HG03108 (cell line): Measurements from ENCODE around the gene RAD23B.
"Not testable (repeated sequence)": the region's sequence is repeated elsewhere in the genome, so short reads cannot be mapped to it uniquely, and the experiment has no call there.

Experiments
- ATAC-seq: cut with Tn5 transposase; IDR thresholded peaks from one replicate; pipeline ENCODE4 v1.9.1; 2021; ENCODE audit warnings: moderate library complexity; ENCODE audit not compliant: unreplicated experiment

RAD23B gene

GRCh38 chr9:107290619-107291018 lies 7.5 kb downstream of the RAD23B start:
- no peak for ATAC-seq

GRCh38 chr9:107292821-107293542 lies 9.9 kb downstream of the RAD23B start:
- ATAC-seq = no peak

DNA sequence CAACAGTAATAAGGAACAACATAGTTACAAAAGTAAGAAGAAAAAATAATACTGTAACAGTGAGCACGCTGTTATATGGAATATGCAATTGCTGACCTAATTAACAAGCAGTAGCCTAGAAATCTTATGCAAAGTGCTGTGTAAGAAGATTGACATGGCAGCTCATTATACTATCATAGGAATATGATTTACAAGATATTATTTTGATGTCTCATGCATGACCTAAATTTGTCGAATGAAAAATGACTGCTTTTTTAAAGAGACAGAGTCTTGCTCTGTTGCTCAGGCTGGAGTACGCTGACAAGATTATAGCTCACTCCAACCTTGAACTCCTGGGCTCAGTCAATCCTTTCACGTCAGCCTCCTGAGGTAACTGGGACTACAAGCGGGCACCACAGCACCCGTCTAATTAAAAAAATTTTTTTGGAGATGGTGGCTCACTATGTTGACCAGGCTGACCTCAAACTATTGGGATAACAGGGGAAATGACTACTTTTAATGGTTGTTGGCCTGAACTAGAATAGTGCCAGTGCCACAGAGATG lies 10.5 kb downstream of the RAD23B start:
- ATAC-seq = no peak

DNA sequence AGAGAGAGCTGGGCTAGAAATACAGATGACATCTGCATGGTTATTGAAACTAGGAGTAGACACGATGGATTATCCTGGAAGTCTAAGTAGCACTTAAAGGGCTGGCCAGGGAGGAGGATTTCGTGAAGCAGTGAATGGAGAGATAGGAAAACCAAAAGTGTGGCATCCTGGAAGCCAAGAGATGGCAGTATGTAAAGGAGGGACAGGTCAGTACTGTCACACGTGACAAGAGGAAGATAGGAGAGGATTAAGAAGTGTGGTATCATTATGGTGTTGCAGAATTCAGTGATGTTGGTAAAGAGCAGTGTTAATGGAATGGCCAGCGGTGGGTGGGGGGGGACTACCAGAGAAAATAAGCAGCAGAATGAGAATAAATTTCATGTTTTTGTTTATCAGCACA lies 11.7 kb downstream of the RAD23B start:
- no peak for ATAC-seq

DNA sequence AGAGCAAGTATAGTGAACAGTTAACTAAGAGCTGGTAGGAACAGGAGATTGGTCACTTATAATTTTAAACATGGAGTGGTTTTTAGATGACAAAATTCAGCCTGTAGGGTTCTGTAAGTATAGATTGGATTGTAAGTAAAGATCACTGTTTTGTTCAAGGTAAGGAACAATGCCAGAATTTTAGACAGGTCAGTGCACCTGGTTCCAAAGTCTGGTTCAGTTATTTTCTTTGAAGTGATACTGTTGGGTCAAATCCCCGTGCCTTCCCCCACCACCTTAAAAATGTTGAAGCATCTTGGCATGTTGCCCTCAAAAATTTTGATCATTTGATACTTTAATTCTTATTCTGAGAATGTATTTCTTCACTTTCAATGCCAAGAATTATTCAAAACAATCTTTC lies 12.9 kb downstream of the RAD23B start:
- no peak for ATAC-seq

GRCh38 chr9:107296592-107296991 lies 13.5 kb downstream of the RAD23B start:
- ATAC-seq = not testable (repeated sequence)

GRCh38 chr9:107299437-107299836 lies 16.4 kb downstream of the RAD23B start:
- no peak for ATAC-seq

DNA sequence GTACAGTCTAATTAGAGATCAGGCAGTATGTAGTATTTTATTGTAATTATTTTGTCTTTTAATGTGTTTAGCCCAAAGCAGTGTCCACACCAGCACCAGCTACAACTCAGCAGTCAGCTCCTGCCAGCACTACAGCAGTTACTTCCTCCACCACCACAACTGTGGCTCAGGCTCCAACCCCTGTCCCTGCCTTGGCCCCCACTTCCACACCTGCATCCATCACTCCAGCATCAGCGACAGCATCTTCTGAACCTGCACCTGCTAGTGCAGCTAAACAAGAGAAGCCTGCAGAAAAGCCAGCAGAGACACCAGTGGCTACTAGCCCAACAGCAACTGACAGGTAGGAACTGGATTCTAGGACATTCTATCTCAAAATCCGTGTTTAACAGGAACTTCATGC lies 23.2 kb downstream of the RAD23B start:
- ATAC-seq = no peak

- ATAC-seq = no peak
Observed at GRCh38 chr9:107307331-107307730, 24.3 kb downstream of the RAD23B start.

- no peak for ATAC-seq
Observed at GRCh38 chr9:107308461-107308860, 25.4 kb downstream of the RAD23B start.

- ATAC-seq = peak; percentile 68
Observed at GRCh38 chr9:107309271-107309670, 26.2 kb downstream of the RAD23B start.

DNA sequence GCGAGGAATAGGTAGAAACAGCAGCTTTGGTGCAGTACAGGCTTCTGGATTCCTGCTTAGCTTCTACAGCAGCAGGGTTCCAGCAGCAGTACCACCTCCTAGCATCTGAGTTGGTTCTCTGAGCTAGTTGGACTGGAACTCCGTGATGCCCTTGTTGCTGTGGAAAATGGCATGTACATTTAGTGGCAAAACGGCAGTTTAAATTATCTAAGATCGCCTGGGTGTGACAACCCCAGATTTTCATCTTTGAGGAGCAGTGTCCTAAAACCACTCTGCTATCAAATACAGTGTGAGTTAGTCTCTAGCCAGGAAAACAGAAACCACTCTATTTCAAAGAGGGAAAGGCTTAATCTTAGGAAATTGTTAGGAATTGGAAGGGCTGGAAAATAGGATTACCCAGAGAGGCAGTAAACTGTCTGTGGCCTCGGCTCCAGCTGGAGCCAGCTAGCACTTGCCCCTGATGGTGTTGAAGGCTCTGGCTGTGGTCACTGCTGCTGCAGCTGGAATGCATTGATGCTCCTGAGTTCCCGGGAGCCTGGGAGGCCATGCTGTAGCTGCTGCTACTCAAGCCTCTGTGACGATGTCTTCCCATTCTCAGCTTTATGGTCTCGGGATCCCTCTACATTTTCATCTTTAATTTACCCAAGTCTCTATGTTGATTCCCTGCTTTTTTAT lies 29.4 kb downstream of the RAD23B start:
- ATAC-seq = no peak

DNA sequence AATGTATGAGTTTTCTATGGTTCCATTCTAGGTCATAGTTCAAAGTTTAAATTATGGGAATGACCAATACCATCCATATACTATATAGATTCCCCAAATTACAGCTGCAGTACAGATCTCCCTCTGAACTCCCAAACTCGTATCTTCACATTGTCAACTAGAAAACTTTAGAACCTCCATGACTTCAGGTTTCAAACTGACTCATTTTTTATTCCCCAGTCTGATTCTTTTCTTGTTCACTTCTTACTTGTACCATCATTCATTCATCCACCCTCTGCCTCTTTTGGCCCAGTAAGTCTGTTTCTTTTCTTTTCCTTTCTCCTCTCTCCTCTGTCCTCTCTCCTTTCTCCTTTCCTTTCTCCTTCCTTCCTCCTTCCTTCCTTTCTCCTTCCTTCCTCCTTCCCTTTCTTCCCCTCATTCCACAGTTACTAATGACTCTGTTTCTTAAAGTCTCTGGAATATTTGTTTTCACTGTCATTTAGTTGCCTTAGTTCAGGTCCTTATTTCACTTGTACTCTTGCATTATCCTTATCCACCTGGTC lies 30.5 kb downstream of the RAD23B start:
- no peak for ATAC-seq

DNA sequence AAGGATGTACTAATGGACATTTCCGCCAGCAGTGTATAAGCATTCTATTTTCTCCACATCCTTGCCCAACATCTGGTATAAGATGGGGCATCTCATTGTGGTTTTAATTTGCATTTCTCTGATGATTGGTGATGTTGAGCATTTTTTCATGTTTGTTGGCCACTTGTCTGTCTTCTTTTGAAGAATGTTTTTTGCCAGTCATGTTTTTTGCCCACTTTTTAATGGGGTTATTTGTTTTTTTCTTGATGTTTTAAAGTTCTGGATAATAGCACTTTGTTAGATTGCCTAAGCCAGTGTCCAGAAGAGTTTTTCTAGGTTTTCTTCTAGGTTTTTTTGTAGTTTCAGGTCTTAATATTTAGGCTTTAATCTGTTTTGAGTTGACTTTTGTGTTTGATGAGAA lies 31.7 kb downstream of the RAD23B start:
- no peak for ATAC-seq

DNA sequence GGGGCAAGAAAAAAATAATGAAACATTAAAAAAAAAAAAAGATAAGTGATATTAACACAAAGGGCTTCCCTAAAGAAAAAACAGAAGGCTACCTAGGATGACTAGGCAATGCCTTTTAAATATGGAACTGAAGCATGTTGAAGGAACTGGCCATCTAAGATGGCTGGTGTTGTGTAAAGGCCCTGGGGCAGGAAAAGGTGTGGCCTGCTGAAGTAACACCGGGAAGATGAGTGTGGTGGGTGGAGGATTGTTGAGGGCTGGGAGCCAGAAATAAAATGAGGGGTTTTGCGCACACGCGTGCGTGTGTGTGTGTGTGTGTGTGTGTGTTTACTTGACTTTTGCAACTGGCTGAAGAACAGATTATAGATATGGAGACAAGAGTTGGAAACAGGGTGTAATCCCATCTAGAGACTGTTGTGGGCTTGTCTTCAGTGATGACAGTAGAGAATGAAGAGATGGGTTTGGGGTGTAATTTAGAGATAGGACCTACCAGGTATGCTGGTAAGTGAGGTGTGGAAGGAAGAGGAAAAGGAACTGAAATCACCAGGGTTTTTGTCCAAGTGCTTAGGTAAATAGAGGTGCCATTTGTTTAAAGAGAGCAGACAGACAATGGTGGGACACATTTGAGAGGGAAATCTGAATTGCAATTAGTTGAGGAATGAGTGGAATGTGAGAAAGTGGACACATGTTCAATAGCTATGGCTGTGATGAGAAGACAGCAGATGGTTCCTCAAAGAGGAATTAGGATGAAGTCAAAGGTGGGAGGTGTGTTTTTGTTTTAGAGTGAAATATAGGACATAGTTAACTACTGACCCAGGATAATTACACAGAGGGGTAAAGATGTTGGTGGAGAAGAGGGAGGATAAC lies 33.9 kb downstream of the RAD23B start:
- no peak for ATAC-seq

DNA sequence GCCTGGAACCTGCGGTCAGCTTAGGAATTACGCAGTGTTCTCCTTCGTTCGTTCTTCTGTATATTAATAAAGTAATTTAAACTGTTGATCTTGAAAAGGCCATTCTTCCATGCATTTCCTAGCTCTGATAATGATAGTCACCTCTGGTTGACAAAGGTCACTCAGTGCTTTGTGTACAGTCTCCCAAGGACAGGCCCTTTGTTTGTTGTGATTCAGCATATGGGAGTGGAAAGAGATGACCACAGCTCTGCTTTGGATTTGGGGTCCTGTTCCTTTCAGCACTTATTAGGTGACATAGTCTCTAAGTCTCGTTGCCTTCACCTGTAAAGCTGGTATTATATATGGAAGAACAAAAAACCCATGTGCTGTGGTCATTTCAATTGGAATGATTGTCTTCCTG lies 39.6 kb downstream of the RAD23B start:
- ATAC-seq = no peak

GRCh38 chr9:107323836-107324585 lies 40.9 kb downstream of the RAD23B start:
- ATAC-seq = no peak

DNA sequence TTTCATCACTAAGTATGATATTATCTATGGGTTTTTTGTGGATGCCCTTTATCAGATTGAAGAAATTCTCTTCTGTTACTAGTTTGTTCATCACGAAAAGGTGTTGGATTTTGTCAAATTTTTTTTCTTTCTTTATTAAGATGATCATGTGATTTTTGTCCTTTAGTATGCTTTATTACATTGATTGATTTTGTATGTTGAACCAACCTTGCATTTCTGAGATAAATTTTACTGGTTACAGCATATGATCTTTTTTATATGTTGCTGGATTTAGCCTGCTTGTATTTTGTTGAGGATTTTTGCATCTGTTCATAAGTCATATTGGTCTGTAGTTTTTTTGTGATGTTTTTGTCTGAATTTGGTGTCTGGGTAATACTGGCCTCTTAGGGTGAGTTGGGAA lies 42.8 kb downstream of the RAD23B start:
- ATAC-seq = no peak

GRCh38 chr9:107328510-107328909 lies 45.4 kb downstream of the RAD23B start:
- ATAC-seq = no peak

DNA sequence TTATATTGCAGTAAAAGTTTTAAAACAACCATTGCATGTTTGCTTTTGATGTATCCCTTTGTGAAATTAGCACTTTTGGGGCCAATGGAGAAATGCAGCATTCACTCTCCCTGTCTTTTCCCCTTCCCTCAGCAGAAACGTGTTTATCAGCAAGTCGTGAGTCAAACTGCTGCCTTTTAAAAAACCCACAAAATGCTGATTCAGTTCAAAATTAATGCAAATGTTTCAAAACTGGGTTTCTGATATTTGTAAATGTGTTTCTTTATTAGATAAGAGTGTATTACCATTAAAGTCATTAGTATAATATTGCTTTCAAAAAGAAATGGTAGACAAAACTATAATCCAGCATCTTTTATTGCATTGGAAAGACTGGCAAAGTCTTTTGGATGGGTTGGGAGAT lies 47.3 kb downstream of the RAD23B start:
- ATAC-seq = no peak
